Measurements from ENCODE around the gene RNF157. TPM values are rescaled to one million over a fixed set of nuclear protein-coding genes. Genes with fewer than 3 reads are reported as not detected.
A peak's percentile ranks its signal among the peaks of the same experiment; 100 is the strongest.

The RNF157 gene
- total RNA-seq, 1 donor from 2014 or later, result 43.5 TPM

GRCh38 chr17:76237859-76238313 is 2.4 kb downstream of the RNF157 start:
- no peaks in the 10 kb centered on the region for H3K9me3 Mint-ChIP-seq (ENCODE audit: low read depth)
- peaks cover 21% of the 10 kb centered on the region for H3K4me1 Mint-ChIP-seq (ENCODE audit: low read depth)
- H3K4me3 Mint-ChIP-seq (ENCODE audit: low read depth), result peak overlapping the region; percentile 38
- H3K27me3 Mint-ChIP-seq, result peaks cover under 1% of the 10 kb centered on the region
- DNase-seq (ENCODE audit: low spot score, unreplicated experiment), result no peak
- H3K27ac Mint-ChIP-seq, result no peak overlapping the region
- no peak for TF ChIP-seq CTCF (IDR thresholded peaks at IDR 0.05; ENCODE audit: unreplicated experiment)
- no peaks in the 10 kb centered on the region for H3K36me3 Mint-ChIP-seq (ENCODE audit: insufficient read depth)

GRCh38 chr17:76236603-76237002 is 3.7 kb downstream of the RNF157 start:
- H3K4me1 Mint-ChIP-seq (ENCODE audit: low read depth), result peaks cover 21% of the 10 kb centered on the region
- no peak overlapping the region for H3K4me3 Mint-ChIP-seq (ENCODE audit: low read depth)

GRCh38 chr17:76235883-76236282 is 4.4 kb downstream of the RNF157 start:
- DNase-seq (ENCODE audit: low spot score, unreplicated experiment), result no peak
- Mint-ChIP-seq H3K27ac (no peak overlapping the region), H3K9me3 (ENCODE audit: low read depth) (no peaks in the 10 kb centered on the region), H3K27me3 (no peaks in the 10 kb centered on the region), H3K36me3 (ENCODE audit: insufficient read depth) (no peaks in the 10 kb centered on the region), H3K4me3 (ENCODE audit: low read depth) (no peak overlapping the region), H3K4me1 (ENCODE audit: low read depth) (peaks cover 14% of the 10 kb centered on the region)
- no peak for TF ChIP-seq CTCF (IDR thresholded peaks at IDR 0.05; ENCODE audit: unreplicated experiment)

More at GRCh38 chr17:76236603-76237002, 3.7 kb downstream of the RNF157 start:
- Mint-ChIP-seq H3K27ac (no peak overlapping the region), H3K27me3 (no peaks in the 10 kb centered on the region), H3K36me3 (ENCODE audit: insufficient read depth) (no peaks in the 10 kb centered on the region), H3K9me3 (ENCODE audit: low read depth) (no peaks in the 10 kb centered on the region)
- TF ChIP-seq CTCF (IDR thresholded peaks at IDR 0.05; ENCODE audit: unreplicated experiment), result no peak
- DNase-seq (ENCODE audit: low spot score, unreplicated experiment), result no peak

GRCh38 chr17:76234354-76234679 is 6.0 kb downstream of the RNF157 start:
- peaks cover 13% of the 10 kb centered on the region for H3K4me1 Mint-ChIP-seq (ENCODE audit: low read depth)
- DNase-seq (ENCODE audit: low spot score, unreplicated experiment), result no peak
- no peak overlapping the region for H3K4me3 Mint-ChIP-seq (ENCODE audit: low read depth)
- H3K9me3 Mint-ChIP-seq (ENCODE audit: low read depth), result no peaks in the 10 kb centered on the region
- no peak overlapping the region for H3K27ac Mint-ChIP-seq
- H3K27me3 Mint-ChIP-seq, result no peaks in the 10 kb centered on the region
- no peaks in the 10 kb centered on the region for H3K36me3 Mint-ChIP-seq (ENCODE audit: insufficient read depth)
- no peak for TF ChIP-seq CTCF (IDR thresholded peaks at IDR 0.05; ENCODE audit: unreplicated experiment)

- TF ChIP-seq CTCF (IDR thresholded peaks at IDR 0.05; ENCODE audit: unreplicated experiment), result no peak
- Mint-ChIP-seq H3K4me1 (ENCODE audit: low read depth) (peaks cover 9% of the 10 kb centered on the region), H3K27ac (no peak overlapping the region), H3K4me3 (ENCODE audit: low read depth) (no peak overlapping the region), H3K9me3 (ENCODE audit: low read depth) (no peaks in the 10 kb centered on the region), H3K27me3 (no peaks in the 10 kb centered on the region), H3K36me3 (ENCODE audit: insufficient read depth) (peaks cover 2% of the 10 kb centered on the region)
- no peak for DNase-seq (ENCODE audit: low spot score, unreplicated experiment)
Observed at GRCh38 chr17:76233588-76234353, 6.5 kb downstream of the RNF157 start.
